HFFc6 (cell line): ENCODE data around the gene RPS6KA1. TPM values are rescaled to one million over a fixed set of nuclear protein-coding genes. Genes with fewer than 3 reads are reported as not detected.
A peak's percentile ranks its signal among the peaks of the same experiment; 100 is the strongest.
"Not testable (repeated sequence)": the region's sequence is repeated elsewhere in the genome, so short reads cannot be mapped to it uniquely, and the experiment has no call there.

Experiments used
- DNase-seq: peaks from one replicate; pipeline ENCODE4 v3.0.0-alpha.2; 2018
- H3K27ac Mint-ChIP-seq: 2 replicates; pipeline ENCODE4 v1.8.0; 2020; ENCODE audit warnings: mild to moderate bottlenecking, mixed read lengths
- H3K27me3 Mint-ChIP-seq: 2 replicates; pipeline ENCODE4 v1.8.0; 2021; ENCODE audit warnings: mild to moderate bottlenecking, moderate library complexity, mixed read lengths; ENCODE audit not compliant: insufficient read depth
- H3K36me3 Mint-ChIP-seq: 2 replicates; pipeline ENCODE4 v1.8.0; 2021; ENCODE audit warnings: low read depth, mixed read lengths
- H3K4me1 Mint-ChIP-seq: 2 replicates; pipeline ENCODE4 v1.8.0; 2020; ENCODE audit warnings: low read depth, mixed read lengths
- H3K4me3 Mint-ChIP-seq: 2 replicates; pipeline ENCODE4 v1.8.0; 2020; ENCODE audit warnings: mild to moderate bottlenecking, moderate library complexity, mixed read lengths
- H3K9me3 Mint-ChIP-seq: 2 replicates; pipeline ENCODE4 v1.8.0; 2020; ENCODE audit warnings: mild to moderate bottlenecking, mixed read lengths
- total RNA-seq, 6 experiments: library from RNA; stranded (reverse); fragmentation: NEBNext Ultra II Directional; extraction: Animal tissue kit (Norgen Biotek cat#: 25700); gene quantifications; 2 replicates in 1 of 6; 3 replicates in 5 of 6; pipeline ENCODE4 v1.2.3, GENCODE V29; 2021
- TF ChIP-seq, protein P1 (sequence below): fragments of 200-600 bp; sonication (generic); IDR thresholded peaks from 2 replicates; pipeline ENCODE4 v1.5.0; 2021; ENCODE audit warnings: antibody characterized with exemption, mild to moderate bottlenecking

The RPS6KA1 gene
- total RNA-seq, 6 experiments from 2014 or later: 1.5 to 2.6 (median 1.7) TPM

DNA sequence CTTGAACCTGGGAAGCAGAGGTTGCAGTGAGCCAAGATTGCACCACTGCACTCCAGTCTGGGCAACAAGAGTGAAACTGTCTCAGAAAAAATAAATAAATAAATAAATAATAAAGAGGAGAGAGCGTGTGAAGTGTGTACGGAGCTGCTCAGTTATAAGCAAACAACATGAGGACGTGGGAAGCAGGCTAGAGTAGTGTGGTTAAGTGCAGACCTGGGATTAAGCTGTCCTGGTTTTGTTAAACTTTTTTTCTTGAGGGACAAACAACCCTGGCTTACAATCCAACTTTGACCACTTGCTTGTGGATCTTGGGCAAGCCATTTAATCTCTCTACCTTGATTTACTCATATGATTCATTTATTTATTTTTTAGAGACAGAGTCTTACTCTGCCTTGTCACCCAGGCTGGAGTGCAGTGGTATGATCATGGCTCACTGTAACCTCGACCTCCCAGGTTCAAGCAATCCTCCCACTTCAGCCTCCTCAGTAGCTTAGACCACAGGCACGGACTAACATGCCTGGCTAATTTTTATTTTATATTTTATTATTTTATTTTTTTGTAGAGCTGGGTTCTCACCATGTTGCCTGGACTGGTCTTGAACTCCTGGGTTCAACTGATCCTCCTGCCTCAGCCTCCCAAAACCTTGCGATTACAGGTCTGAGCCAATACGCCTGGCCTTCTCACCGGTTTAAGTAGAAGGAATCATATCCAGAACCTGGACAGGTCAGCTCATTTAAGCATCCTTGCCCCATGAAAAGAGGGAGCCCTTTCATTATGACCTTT is 52.7 kb downstream of the RPS6KA1 start:
- Mint-ChIP-seq H3K27me3 (peaks cover 3% of the 10 kb centered on the region; the same call in 1 of the 2 replicates), H3K36me3 (no peaks in the 10 kb centered on the region), H3K27ac (peak overlapping the region; percentile 77), H3K4me3 (peak overlapping the region; percentile 16; the same call in 1 of the 2 replicates), H3K4me1 (peaks cover 22% of the 10 kb centered on the region), H3K9me3 (no peaks in the 10 kb centered on the region)
- DNase-seq: no peak
- TF ChIP-seq, protein P1, sequence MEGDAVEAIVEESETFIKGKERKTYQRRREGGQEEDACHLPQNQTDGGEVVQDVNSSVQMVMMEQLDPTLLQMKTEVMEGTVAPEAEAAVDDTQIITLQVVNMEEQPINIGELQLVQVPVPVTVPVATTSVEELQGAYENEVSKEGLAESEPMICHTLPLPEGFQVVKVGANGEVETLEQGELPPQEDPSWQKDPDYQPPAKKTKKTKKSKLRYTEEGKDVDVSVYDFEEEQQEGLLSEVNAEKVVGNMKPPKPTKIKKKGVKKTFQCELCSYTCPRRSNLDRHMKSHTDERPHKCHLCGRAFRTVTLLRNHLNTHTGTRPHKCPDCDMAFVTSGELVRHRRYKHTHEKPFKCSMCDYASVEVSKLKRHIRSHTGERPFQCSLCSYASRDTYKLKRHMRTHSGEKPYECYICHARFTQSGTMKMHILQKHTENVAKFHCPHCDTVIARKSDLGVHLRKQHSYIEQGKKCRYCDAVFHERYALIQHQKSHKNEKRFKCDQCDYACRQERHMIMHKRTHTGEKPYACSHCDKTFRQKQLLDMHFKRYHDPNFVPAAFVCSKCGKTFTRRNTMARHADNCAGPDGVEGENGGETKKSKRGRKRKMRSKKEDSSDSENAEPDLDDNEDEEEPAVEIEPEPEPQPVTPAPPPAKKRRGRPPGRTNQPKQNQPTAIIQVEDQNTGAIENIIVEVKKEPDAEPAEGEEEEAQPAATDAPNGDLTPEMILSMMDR: no peak

DNA sequence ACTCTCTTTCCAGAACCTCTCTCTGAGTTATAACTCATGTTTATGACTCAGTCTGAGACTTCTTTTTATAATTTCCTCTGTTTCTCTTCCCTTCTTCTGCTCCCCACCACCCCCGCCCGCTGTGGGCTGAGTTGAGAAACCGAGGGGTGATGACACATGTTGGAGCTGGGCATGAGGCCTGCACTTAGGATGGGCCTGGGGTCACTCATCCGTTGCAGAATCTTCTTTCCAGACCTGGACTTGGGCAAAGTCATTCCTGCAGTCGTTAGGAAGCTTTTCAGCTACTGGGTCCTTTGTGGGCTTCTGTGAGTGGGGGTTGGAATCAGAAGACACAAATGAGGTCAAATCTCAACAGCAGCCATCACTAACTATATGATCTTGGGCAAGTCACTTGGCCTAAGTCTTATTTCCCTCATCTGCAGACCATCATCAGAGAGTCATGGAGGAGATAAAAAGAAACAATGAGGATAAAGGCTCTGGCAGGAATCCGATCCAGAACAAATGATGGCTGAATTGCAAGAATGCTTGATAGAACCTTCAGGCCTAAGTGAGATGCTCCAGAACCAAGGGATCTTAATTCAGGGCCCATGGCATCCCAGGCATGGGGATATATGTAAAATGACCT is 53.4 kb downstream of the RPS6KA1 start:
- H3K4me3 Mint-ChIP-seq: peak overlapping the region; percentile 16; the same call in 1 of the 2 replicates
- peaks cover 22% of the 10 kb centered on the region for H3K4me1 Mint-ChIP-seq
- H3K9me3 Mint-ChIP-seq: no peaks in the 10 kb centered on the region
- TF ChIP-seq, protein P1: no peak
- H3K27ac Mint-ChIP-seq: peak overlapping the region; percentile 77
- H3K27me3 Mint-ChIP-seq: no peaks in the 10 kb centered on the region
- peak; percentile 41 for DNase-seq
- no peaks in the 10 kb centered on the region for H3K36me3 Mint-ChIP-seq

DNA sequence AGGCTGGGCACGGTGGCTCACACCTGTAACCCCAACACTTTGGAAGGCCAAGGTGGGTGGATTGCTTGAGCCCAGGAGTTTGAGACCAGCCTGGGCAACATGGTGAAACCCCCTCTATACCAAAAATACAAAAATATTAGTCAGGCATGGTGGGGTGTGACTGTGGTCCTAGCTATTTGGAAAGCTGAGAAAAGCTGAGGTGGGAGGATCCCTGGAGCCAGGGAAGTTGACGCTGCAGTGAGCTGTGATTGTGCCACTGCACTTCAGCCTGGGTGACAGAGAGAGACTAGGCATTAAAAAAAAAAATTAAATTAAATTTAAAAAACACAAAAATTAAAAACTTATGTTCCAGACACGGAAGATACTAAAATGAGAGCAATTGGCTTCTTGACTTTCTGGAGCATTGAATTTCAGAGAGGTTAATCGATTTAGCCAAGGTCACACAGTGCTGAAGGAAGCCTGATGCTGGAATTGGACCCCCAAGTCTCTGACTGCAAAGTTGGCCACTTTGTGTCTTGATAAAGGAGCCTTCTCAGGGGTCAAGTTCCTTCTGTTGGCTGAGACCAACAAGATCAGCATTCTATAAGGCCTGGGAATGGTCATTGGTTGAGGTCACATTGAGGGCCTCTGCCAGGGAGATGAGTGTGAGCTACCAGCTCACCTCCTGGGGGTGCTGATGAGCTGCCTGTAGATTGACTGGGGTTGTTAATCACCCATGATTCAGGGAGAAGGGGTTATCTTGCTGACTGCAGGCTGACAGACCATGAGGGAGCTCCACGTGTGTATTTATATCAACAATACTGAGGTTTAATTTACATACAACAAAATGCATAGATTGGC is 54.3 kb downstream of the RPS6KA1 start:
- H3K36me3 Mint-ChIP-seq: peaks cover 3% of the 10 kb centered on the region; the same call in 1 of the 2 replicates
- H3K27ac Mint-ChIP-seq: no peak overlapping the region
- peaks cover 22% of the 10 kb centered on the region for H3K4me1 Mint-ChIP-seq
- DNase-seq: no peak
- H3K27me3 Mint-ChIP-seq: no peaks in the 10 kb centered on the region
- H3K9me3 Mint-ChIP-seq: peaks cover 3% of the 10 kb centered on the region
- TF ChIP-seq, protein P1: peak; percentile 45; the same call in 1 of the 2 replicates
- no peak overlapping the region for H3K4me3 Mint-ChIP-seq

DNA sequence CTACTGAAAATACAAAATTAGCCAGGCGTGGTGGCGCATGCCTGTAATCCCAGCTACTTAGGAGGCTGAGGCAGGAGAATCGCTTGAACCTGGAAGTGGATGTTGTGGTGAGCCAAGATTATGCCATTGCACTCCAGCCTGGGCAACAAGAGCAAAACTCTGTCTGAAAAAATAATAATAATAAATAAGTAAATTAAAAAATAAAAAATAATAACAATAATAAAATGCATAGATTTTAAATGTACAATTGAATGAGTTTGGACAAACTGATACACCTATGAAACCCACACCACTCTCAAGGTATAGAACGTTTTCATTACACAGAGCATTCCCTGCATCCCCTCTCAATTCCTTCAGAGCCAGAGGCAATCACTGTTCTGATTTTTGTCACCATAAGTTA is 55.0 kb downstream of the RPS6KA1 start:
- H3K27ac Mint-ChIP-seq, H3K27me3 Mint-ChIP-seq, DNase-seq, H3K4me3 Mint-ChIP-seq, H3K36me3 Mint-ChIP-seq, H3K9me3 Mint-ChIP-seq: not testable (repeated sequence)
- H3K4me1 Mint-ChIP-seq: peaks cover 22% of the 10 kb centered on the region

DNA sequence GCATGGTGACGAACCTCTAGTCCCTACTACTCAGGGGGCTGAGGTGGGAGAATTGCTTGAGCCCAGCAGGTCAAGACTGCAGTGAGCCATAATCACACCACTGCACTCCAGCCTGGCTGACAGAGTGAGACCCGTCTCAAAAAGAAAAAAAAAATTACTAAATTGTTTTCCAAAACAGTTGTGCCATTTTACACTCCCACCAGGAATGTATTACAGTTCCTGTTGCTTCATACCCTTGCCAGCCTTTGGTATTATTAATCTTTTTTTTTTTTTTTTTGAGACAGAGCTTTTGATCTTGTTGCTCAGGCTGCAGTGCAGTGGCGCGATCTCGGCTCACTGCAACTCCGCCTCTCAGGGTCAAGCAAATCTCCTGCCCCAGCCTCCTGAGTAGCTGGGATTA is 55.9 kb downstream of the RPS6KA1 start:
- H3K27me3 Mint-ChIP-seq: no peaks in the 10 kb centered on the region
- no peak for DNase-seq
- peaks cover 22% of the 10 kb centered on the region for H3K4me1 Mint-ChIP-seq
- peaks cover 5% of the 10 kb centered on the region; the same call in 1 of the 2 replicates for H3K36me3 Mint-ChIP-seq
- no peak overlapping the region for H3K27ac Mint-ChIP-seq
- H3K4me3 Mint-ChIP-seq: no peak overlapping the region
- H3K9me3 Mint-ChIP-seq: peaks cover 7% of the 10 kb centered on the region
- TF ChIP-seq, protein P1: no peak
